HL-60 (cell line): Measurements from ENCODE around the gene WNT7B.

ENCODE experiments used
- DNase-seq, 2 experiments: peaks; one replicate each; pipeline ENCODE4 v3.0.0-alpha.2; 2010 to 2020; ENCODE audit warnings: low read depth in 1 of 2, low spot score in 1 of 2
- H3K27ac ChIP-seq: fragments of 250-450 bp; sonication (Bioruptor Pico); replicated peaks from 2 replicates; pipeline ENCODE4 v1.5.1; 2020; ENCODE audit warnings: mild to moderate bottlenecking, moderate library complexity
- H3K27me3 ChIP-seq: fragments of 250-450 bp; sonication (Bioruptor Pico); 2 replicates; pipeline ENCODE4 v1.5.1; 2021; ENCODE audit warnings: mild to moderate bottlenecking, moderate library complexity; ENCODE audit not compliant: insufficient read depth, poor library complexity, severe bottlenecking
- H3K4me3 ChIP-seq: replicated peaks from 2 replicates; pipeline ENCODE4 v1.5.1; 2011; ENCODE audit warnings: mild to moderate bottlenecking, control low read depth, low read length; ENCODE audit not compliant: insufficient read depth
- CTCF ChIP-seq: IDR thresholded peaks from one replicate; pipeline ENCODE4 v1.5.1; 2011; ENCODE audit warnings: low read length, control low read depth, inconsistent platforms; ENCODE audit not compliant: insufficient read depth
- GABPA ChIP-seq: IDR thresholded peaks from 2 replicates; pipeline ENCODE4 v1.6.1; 2012; ENCODE audit warnings: low read depth
- POLR2AphosphoS5 ChIP-seq: IDR thresholded peaks from 2 replicates; pipeline ENCODE4 v1.6.1; 2012; ENCODE audit warnings: low read depth
- REST ChIP-seq: IDR thresholded peaks from 2 replicates; pipeline ENCODE4 v1.6.1; 2012; ENCODE audit warnings: low read depth; ENCODE audit not compliant: insufficient replicate concordance
- SPI1 ChIP-seq: IDR thresholded peaks from 2 replicates; pipeline ENCODE4 v1.6.1; 2012; ENCODE audit warnings: low read depth, mild to moderate bottlenecking, borderline replicate concordance

Gene WNT7B

DNA sequence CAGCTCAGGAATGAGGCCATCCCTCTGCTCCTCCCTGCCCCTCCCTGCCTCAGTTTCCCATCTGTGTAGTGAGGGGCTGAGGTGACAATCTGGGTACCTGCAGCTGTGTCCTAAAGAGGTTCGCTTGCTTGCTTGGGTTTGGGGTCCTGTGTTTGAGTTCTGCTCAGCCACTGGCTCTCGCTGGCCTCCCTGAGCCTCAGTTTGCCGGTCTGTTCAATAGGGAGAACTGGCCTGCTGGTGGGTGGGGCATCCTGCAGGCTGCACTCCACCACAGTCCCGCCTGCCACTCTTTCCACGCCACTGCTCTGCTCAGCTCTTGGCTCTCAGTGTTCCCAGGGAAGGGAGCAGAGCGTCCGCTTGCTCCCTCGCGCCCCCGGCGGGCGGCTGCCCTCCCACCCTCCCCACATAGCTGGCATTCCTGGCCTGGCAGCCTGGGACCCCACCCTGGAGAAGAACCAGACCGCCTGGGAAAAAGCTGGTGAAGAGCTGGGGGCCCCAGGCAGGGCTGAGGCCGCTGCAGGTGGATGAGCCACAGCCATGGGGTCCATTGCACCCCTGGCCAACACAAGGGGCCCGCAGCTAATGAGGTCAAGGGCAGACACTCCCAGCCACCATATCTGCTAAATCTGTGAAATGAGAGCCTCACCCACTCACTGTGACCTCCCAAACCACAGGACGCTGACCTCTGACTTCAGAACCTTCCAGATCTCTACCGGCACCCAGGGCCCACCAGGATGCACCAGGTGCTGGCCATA lies 15.1 kb downstream of the WNT7B start:
- TF ChIP-seq POLR2AphosphoS5 = no peak
- TF ChIP-seq GABPA = no peak
- TF ChIP-seq CTCF = no peak
- TF ChIP-seq SPI1 = no peak
- no peak for TF ChIP-seq REST
- H3K27ac ChIP-seq = no peak overlapping the region
- DNase-seq = no peak
- peaks cover 13% of the 10 kb centered on the region for H3K27me3 ChIP-seq
- H3K4me3 ChIP-seq = no peak overlapping the region

DNA sequence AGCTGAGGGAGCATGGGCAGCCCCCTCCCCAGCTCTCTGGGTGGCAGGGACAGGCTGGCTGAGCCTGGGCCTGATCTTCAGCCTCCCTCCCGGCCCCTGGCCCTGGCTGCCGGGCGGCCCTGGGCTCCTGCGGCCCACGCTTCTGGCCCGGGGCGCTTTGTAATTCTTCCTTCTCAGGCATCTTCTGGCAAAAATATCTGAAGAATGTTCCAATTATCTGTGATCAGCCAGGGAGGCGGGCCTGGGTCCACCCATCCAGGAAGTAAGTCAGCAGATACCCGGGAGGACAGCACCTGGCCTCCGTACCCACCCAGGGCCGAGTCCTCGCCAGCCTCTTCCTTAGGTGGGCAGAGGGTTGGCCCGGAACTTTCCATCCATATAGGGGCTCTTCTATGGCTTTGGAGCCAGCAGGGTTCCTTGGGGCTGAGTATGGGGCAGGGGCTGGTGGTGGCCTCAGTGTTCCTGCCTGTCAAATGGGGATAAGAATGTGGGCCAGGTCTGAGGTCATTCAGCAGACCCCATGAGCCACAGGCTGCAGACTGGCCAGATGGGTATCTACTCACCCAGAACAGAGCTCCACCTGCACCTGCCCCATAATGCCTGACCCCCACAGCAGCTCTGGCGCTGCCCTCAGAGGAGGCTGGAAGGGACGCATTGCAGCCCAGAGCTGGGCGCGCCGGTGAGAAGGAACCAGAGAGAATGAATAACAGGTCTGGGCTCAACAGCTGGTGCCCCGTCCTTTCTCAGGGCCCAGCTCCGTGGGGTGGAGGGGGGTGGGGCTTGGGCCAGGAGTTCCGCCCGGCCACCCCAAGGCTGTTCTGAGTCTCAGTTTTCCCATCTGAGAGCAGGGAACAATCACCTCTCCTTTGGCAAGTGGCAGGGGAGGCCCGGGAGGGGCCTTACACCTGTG lies 16.2 kb downstream of the WNT7B start:
- no peak overlapping the region for H3K27ac ChIP-seq
- H3K4me3 ChIP-seq = no peak overlapping the region
- DNase-seq = no peak
- TF ChIP-seq GABPA (no peak), SPI1 (no peak), CTCF (no peak), REST (no peak), POLR2AphosphoS5 (no peak)
- H3K27me3 ChIP-seq = peaks cover 13% of the 10 kb centered on the region

DNA sequence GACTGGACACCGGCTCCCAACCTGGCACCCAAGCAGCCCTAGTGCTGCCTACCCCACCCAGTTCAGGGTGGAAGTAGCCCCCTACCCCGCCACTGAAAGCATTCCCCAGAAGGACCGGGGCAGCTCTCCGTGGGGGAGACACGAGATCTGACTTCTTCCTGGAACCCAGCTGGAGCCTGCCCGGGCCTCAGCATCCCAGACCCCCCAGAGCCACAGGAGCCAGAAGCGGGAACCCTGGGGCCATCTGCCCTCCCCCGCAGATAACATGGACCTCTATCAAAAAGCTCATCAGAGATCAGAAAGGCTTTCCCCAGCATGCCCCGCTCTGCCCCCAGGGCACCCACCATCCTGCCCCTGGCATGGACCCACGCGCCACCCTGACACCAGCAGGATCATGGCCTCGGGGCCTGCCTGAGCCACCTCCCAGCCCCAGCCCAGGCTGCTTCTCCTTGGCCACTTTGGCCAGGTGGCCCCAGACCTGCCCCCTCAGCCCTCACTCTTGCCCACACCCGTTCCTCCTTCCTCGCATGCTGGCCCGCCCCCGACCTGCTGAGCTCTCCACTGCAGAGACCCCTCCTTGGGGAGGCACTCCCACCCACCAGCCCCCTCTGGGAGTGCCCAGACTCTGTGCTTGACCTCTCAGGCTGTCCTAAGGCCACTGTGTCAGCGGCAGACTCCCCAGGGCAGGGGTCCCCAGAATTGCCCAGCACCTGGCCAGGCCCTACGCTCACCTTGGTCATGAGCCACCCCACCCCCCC lies 17.1 kb downstream of the WNT7B start:
- no peak for DNase-seq
- TF ChIP-seq SPI1 (no peak), REST (no peak), GABPA (no peak), POLR2AphosphoS5 (no peak), CTCF (no peak)
- no peak overlapping the region for H3K27ac ChIP-seq

More for the DNA sequence above, 17.1 kb downstream of the WNT7B start:
- H3K27me3 ChIP-seq = peaks cover 15% of the 10 kb centered on the region
- no peak overlapping the region for H3K4me3 ChIP-seq
